AG10803 (cell line): ENCODE measurements around the gene DNAH9.
"Not testable (repeated sequence)": the region's sequence is repeated elsewhere in the genome, so short reads cannot be mapped to it uniquely, and the experiment has no call there.

ENCODE experiments used
- DNase-seq: peaks from one replicate; pipeline ENCODE4 v3.0.0; 2010; ENCODE audit warnings: low read depth
- H3K4me3 ChIP-seq: 2 replicates; pipeline ENCODE4 v1.5.1; 2011; ENCODE audit warnings: mild to moderate bottlenecking, low read length, control low read depth
- CTCF ChIP-seq: conservative IDR thresholded peaks from 2 replicates; pipeline ENCODE4 v1.5.1; 2011; ENCODE audit warnings: mild to moderate bottlenecking, low read length, control low read depth, inconsistent platforms

The DNAH9 gene

GRCh38 chr17:11928436-11928835 is 330.2 kb downstream of the DNAH9 start:
- DNase-seq, result no peak
- no peak for TF ChIP-seq CTCF
- no peak overlapping the region for H3K4me3 ChIP-seq

GRCh38 chr17:11932337-11932898 is 334.1 kb downstream of the DNAH9 start:
- DNase-seq, result no peak
- no peak for TF ChIP-seq CTCF
- H3K4me3 ChIP-seq, result no peak overlapping the region

GRCh38 chr17:11935734-11936406 is 337.6 kb downstream of the DNAH9 start:
- TF ChIP-seq CTCF, result peak; percentile 66
- peak; percentile 6 for DNase-seq
- no peak overlapping the region for H3K4me3 ChIP-seq

GRCh38 chr17:11940904-11941303 is 342.6 kb downstream of the DNAH9 start:
- TF ChIP-seq CTCF, result no peak
- DNase-seq, result no peak
- H3K4me3 ChIP-seq, result no peak overlapping the region

GRCh38 chr17:11943086-11943485 is 344.8 kb downstream of the DNAH9 start:
- H3K4me3 ChIP-seq, DNase-seq: not testable (repeated sequence)

GRCh38 chr17:11943759-11944347 is 345.6 kb downstream of the DNAH9 start:
- H3K4me3 ChIP-seq, result no peak overlapping the region
- no peak for DNase-seq
- no peak for TF ChIP-seq CTCF

GRCh38 chr17:11944587-11944986 is 346.3 kb downstream of the DNAH9 start:
- no peak for DNase-seq
- no peak for TF ChIP-seq CTCF
- no peak overlapping the region for H3K4me3 ChIP-seq
